IPS DF 4.7 (cell line): ENCODE data around the gene WFDC11.

Experiments used
- DNase-seq: peaks from one replicate; pipeline ENCODE4 v3.0.0-alpha.2; 2013; ENCODE audit warnings: low spot score; ENCODE audit errors: extremely low read depth

The WFDC11 gene

GRCh38 chr20:45626540-45626939, 43.5 kb downstream of the WFDC11 start:
- no peak for DNase-seq

- DNase-seq: no peak
Measured at GRCh38 chr20:45621593-45621992, 48.4 kb downstream of the WFDC11 start.

- no peak for DNase-seq
Measured at GRCh38 chr20:45617591-45617990, 52.4 kb downstream of the WFDC11 start.

GRCh38 chr20:45612314-45612713, 57.7 kb downstream of the WFDC11 start:
- no peak for DNase-seq

GRCh38 chr20:45611054-45611453, 59.0 kb downstream of the WFDC11 start:
- no peak for DNase-seq

GRCh38 chr20:45607810-45608209, 62.2 kb downstream of the WFDC11 start:
- DNase-seq: no peak
